ENCODE measurements around the gene ZNF160. TPM values are rescaled to one million over a fixed set of nuclear protein-coding genes. Genes with fewer than 3 reads are reported as not detected.

Gene ZNF160
- total and polyA plus RNA-seq, 2 of the 8 experiments (the other 6 are each of a cell fraction or from before 2014, with no cell fraction given): 15.8 to 31.2 TPM

DNA sequence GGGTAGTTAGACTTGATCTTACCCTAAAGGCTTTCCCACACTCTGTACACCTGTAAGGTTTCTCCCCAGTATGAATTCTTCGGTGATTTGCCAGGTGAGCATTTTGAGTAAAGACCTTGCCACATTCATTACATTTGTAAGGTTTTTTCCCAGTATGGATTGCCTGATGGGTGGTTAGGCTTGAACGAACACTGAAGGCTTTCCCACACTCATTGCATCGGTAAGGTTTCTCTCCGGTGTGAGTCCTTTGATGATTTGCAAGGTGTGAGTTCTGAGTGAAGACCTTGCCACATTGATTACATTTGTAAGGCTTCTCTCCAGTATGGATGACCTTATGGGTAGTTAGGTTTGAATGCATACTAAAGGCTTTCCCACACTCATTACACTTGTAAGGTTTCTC, 35.0 kb downstream of the ZNF160 start:
- Histone ChIP-seq H3K4me1 (replicated peaks in 1 of 4; ENCODE audit: control insufficient read depth in 3 of 4, insufficient read depth in 4 of 4, low read length in 3 of 4) (no peaks in the 10 kb centered on the region), H3K27me3 (replicated peaks in 1 of 4; ENCODE audit: control insufficient read depth in 3 of 4, extremely low read depth in 1 of 4, insufficient read depth in 3 of 4, low read length in 3 of 4) (no peaks in the 10 kb centered on the region), H3K36me3 (ENCODE audit: control insufficient read depth in 2 of 4, insufficient read depth in 4 of 4, low read length in 3 of 4) (peaks cover 16 to 65% (median 39%) of the 10 kb centered on the region in 4 experiments), H3K23ac (ENCODE audit: insufficient read length) (no peak overlapping the region), H3K18ac (ENCODE audit: extremely low read depth, low read length) (no peak overlapping the region), H3K27ac (ENCODE audit: low read depth, low read length) (no peak overlapping the region), H2BK20ac (ENCODE audit: low read length) (no peak overlapping the region), H3K79me2 (ENCODE audit: control insufficient read depth in 1 of 2, insufficient read depth in 2 of 2, low read length in 2 of 2) (no peaks in the 10 kb centered on the region), H2BK5ac (ENCODE audit: low read depth, low read length) (no peak overlapping the region), H3K23me2 (ENCODE audit: low read depth, low read length) (0 out of 2 replicates have a peak, but pooled peaks cover 2% of the 10 kb centered on the region), H2BK120ac (replicated peaks; ENCODE audit: low read depth, low read length) (no peak overlapping the region), H4K91ac (replicated peaks; ENCODE audit: insufficient read length, low read length) (no peak overlapping the region), H2AK5ac (ENCODE audit: low read depth, low read length) (no peak overlapping the region), H3K9ac (replicated peaks in 1 of 4; ENCODE audit: extremely low read depth in 1 of 4, low read depth in 3 of 4, low read length in 3 of 4) (no peak overlapping the region), H3K79me1 (ENCODE audit: low read depth, low read length) (no peaks in the 10 kb centered on the region), H2BK15ac (ENCODE audit: low read length) (no peak overlapping the region), H3K4me2 (ENCODE audit: insufficient read depth in 1 of 2, low read depth in 2 of 2, low read length in 2 of 2) (no peak overlapping the region), H3K4me3 (ENCODE audit: extremely low read depth in 1 of 4, insufficient read depth in 2 of 4, low read depth in 3 of 4, low read length in 4 of 4) (no peak overlapping the region), H3K4ac (replicated peaks; ENCODE audit: insufficient read length, low read depth, low read length) (no peak overlapping the region), H4K8ac (ENCODE audit: extremely low read depth, insufficient read depth, low read length) (no peak overlapping the region), H3K14ac (ENCODE audit: insufficient read length) (no peak overlapping the region), H4K20me1 (replicated peaks in 1 of 2; ENCODE audit: control insufficient read depth in 1 of 2, insufficient read depth in 2 of 2, low read length in 2 of 2) (no peaks in the 10 kb centered on the region), H3K9me3 (ENCODE audit: insufficient read depth in 2 of 2, low read depth in 1 of 2, low read length in 1 of 2) (peaks cover 35 to 48% of the 10 kb centered on the region in 2 experiments), H4K5ac (ENCODE audit: insufficient read length, low read depth, low read length) (no peak overlapping the region), H2AFZ (ENCODE audit: low read length) (no peak overlapping the region), H3K56ac (replicated peaks; ENCODE audit: insufficient read length, low read depth, low read length) (no peak overlapping the region), H2BK12ac (ENCODE audit: low read depth, low read length) (no peak overlapping the region)
- ChIA-PET CTCF (ENCODE audit: partially characterized antibody) (no interaction called here), POLR2A (ENCODE audit: partially characterized antibody) (no interaction called here)
- DNase-seq (ENCODE audit: low read depth in 1 of 2, low spot score in 2 of 2) (no peak), FAIRE-seq (no peak)
- TF ChIP-seq MAX (IDR thresholded peaks at IDR 0.05): no peak
- TF ChIP-seq CBX5 (IDR thresholded peaks at IDR 0.05; ENCODE audit: low read depth, low read length): no peak
- TF ChIP-seq TAF1 (IDR thresholded peaks at IDR 0.05; ENCODE audit: low read depth, low read length): no peak
- no peak for TF ChIP-seq SP2 (IDR thresholded peaks at IDR 0.05; ENCODE audit: low read length)
- no peak for TF ChIP-seq CBX8 (IDR thresholded peaks at IDR 0.05; ENCODE audit: borderline replicate concordance, low read depth, low read length)
- TF ChIP-seq EGR1 (IDR thresholded peaks at IDR 0.05; ENCODE audit: borderline replicate concordance, low read depth, low read length): no peak
- TF ChIP-seq CTBP2 (IDR thresholded peaks at IDR 0.05; ENCODE audit: borderline replicate concordance, insufficient read depth, insufficient read length, low read length): no peak
- WGBS, 2 experiments (ENCODE audit: extremely low coverage in 1 of 2, insufficient coverage in 1 of 2, insufficient read length in 1 of 2, insufficient replicate concordance in 2 of 2, low coverage in 1 of 2, low lambda C conversion rate in 2 of 2, missing lambda C conversion rate in 1 of 2): 99% methylated on average over 4 of the region's 4 CpGs; no CpG with 5 or more reads in 1 of the 2 experiments

All from H1 (cell line).